ENCODE results near the gene EPHA6.

EPHA6 gene

GRCh38 chr3:97646932-97647331, 832.5 kb downstream of the EPHA6 start:
- no peak overlapping the region for H3K4me3 ChIP-seq (ENCODE audit: low read length)
- no peak for TF ChIP-seq ZNF274 (IDR thresholded peaks at IDR 0.05; ENCODE audit: low read depth, low read length)

GRCh38 chr3:97647441-97647982, 833.1 kb downstream of the EPHA6 start:
- no peak overlapping the region for H3K4me3 ChIP-seq (ENCODE audit: low read length)
- no peak for TF ChIP-seq ZNF274 (IDR thresholded peaks at IDR 0.05; ENCODE audit: low read depth, low read length)

GRCh38 chr3:97655971-97656370, 841.6 kb downstream of the EPHA6 start:
- H3K4me3 ChIP-seq (ENCODE audit: low read length): no peak overlapping the region
- TF ChIP-seq ZNF274 (IDR thresholded peaks at IDR 0.05; ENCODE audit: low read depth, low read length): no peak

GRCh38 chr3:97656638-97657037, 842.2 kb downstream of the EPHA6 start:
- H3K4me3 ChIP-seq (ENCODE audit: low read length): no peak overlapping the region
- no peak for TF ChIP-seq ZNF274 (IDR thresholded peaks at IDR 0.05; ENCODE audit: low read depth, low read length)

GRCh38 chr3:97658668-97659285, 844.4 kb downstream of the EPHA6 start:
- no peak for TF ChIP-seq ZNF274 (IDR thresholded peaks at IDR 0.05; ENCODE audit: low read depth, low read length)
- no peak overlapping the region for H3K4me3 ChIP-seq (ENCODE audit: low read length)

- TF ChIP-seq ZNF274 (IDR thresholded peaks at IDR 0.05; ENCODE audit: low read depth, low read length): no peak
These were observed 847.9 kb downstream of the EPHA6 start for GRCh38 chr3:97662264-97662663.

GRCh38 chr3:97662762-97663161, 848.4 kb downstream of the EPHA6 start:
- no peak overlapping the region for H3K4me3 ChIP-seq (ENCODE audit: low read length)
- no peak for TF ChIP-seq ZNF274 (IDR thresholded peaks at IDR 0.05; ENCODE audit: low read depth, low read length)

More at GRCh38 chr3:97662264-97662663, 847.9 kb downstream of the EPHA6 start:
- no peak overlapping the region for H3K4me3 ChIP-seq (ENCODE audit: low read length)

- no peak for TF ChIP-seq ZNF274 (IDR thresholded peaks at IDR 0.05; ENCODE audit: low read depth, low read length)
- no peak overlapping the region for H3K4me3 ChIP-seq (ENCODE audit: low read length)
These were observed 851.5 kb downstream of the EPHA6 start for GRCh38 chr3:97665896-97666295.

GRCh38 chr3:97670952-97671351, 856.6 kb downstream of the EPHA6 start:
- H3K4me3 ChIP-seq (ENCODE audit: low read length): no peak overlapping the region
- no peak for TF ChIP-seq ZNF274 (IDR thresholded peaks at IDR 0.05; ENCODE audit: low read depth, low read length)

- H3K4me3 ChIP-seq (ENCODE audit: low read length): no peak overlapping the region
- TF ChIP-seq ZNF274 (IDR thresholded peaks at IDR 0.05; ENCODE audit: low read depth, low read length): no peak
These were observed 859.1 kb downstream of the EPHA6 start for GRCh38 chr3:97673357-97673997.

- no peak overlapping the region for H3K4me3 ChIP-seq (ENCODE audit: low read length)
- no peak for TF ChIP-seq ZNF274 (IDR thresholded peaks at IDR 0.05; ENCODE audit: low read depth, low read length)
These were observed 860.1 kb downstream of the EPHA6 start for GRCh38 chr3:97674461-97674860.

GRCh38 chr3:97680210-97680609, 865.8 kb downstream of the EPHA6 start:
- TF ChIP-seq ZNF274 (IDR thresholded peaks at IDR 0.05; ENCODE audit: low read depth, low read length): no peak
- no peak overlapping the region for H3K4me3 ChIP-seq (ENCODE audit: low read length)

- H3K4me3 ChIP-seq (ENCODE audit: low read length): no peak overlapping the region
- no peak for TF ChIP-seq ZNF274 (IDR thresholded peaks at IDR 0.05; ENCODE audit: low read depth, low read length)
These were observed 866.3 kb downstream of the EPHA6 start for GRCh38 chr3:97680696-97681095.

- TF ChIP-seq ZNF274 (IDR thresholded peaks at IDR 0.05; ENCODE audit: low read depth, low read length): no peak
- no peak overlapping the region for H3K4me3 ChIP-seq (ENCODE audit: low read length)
These were observed 870.1 kb downstream of the EPHA6 start for GRCh38 chr3:97684490-97684889.

GRCh38 chr3:97686258-97686657, 871.9 kb downstream of the EPHA6 start:
- no peak overlapping the region for H3K4me3 ChIP-seq (ENCODE audit: low read length)
- no peak for TF ChIP-seq ZNF274 (IDR thresholded peaks at IDR 0.05; ENCODE audit: low read depth, low read length)

Measured in GM08714 (cell line).